Measurements from ENCODE around the gene KRTAP10-4. TPM values are rescaled to one million over a fixed set of nuclear protein-coding genes. Genes with fewer than 3 reads are reported as not detected.
"Not testable (repeated sequence)": the region's sequence is repeated elsewhere in the genome, so short reads cannot be mapped to it uniquely, and the experiment has no call there.

Gene KRTAP10-4
- polyA plus RNA-seq, 1 of the 3 experiments (the other 2 are of a cell fraction), result not detected

- TF ChIP-seq REST (IDR thresholded peaks at IDR 0.05; ENCODE audit: low read depth, low read length) (no peak), TCF12 (IDR thresholded peaks at IDR 0.05) (no peak), FOXM1 (IDR thresholded peaks at IDR 0.05; ENCODE audit: low read depth) (no peak)
Observed at GRCh38 chr21:44609193-44609592, 35.7 kb downstream of the KRTAP10-4 start (continued).

GRCh38 chr21:44610157-44610843 is 36.8 kb downstream of the KRTAP10-4 start:
- H3K9ac ChIP-seq; CTCF ChIA-PET; H3K9me3 ChIP-seq; H3K4me3 ChIP-seq (ENCODE audit: low read depth in 2 of 2, low read length in 1 of 2); H2AFZ ChIP-seq (ENCODE audit: low read depth); H4K20me1 ChIP-seq (ENCODE audit: insufficient read depth); H3K27ac ChIP-seq (ENCODE audit: low read depth in 2 of 2, low read length in 1 of 2); H3K4me2 ChIP-seq; DNase-seq; H3F3A ChIP-seq (replicated peaks; ENCODE audit: insufficient read depth); POLR2A ChIA-PET; H3K79me2 ChIP-seq (ENCODE audit: insufficient read depth); H3K36me3 ChIP-seq (replicated peaks in 1 of 2; ENCODE audit: control insufficient read depth in 1 of 2, insufficient read depth in 2 of 2, low read length in 1 of 2); H3K4me1 ChIP-seq (ENCODE audit: control insufficient read depth in 1 of 2, insufficient read depth in 2 of 2, low read depth in 1 of 2, low read length in 1 of 2); H3K9me2 ChIP-seq: not testable (repeated sequence)
- WGBS (ENCODE audit: low lambda C conversion rate), result 34% methylated on average over 6 of the region's 7 CpGs
- H3K27me3 ChIP-seq (ENCODE audit: insufficient read depth), result peaks cover 29% of the 10 kb centered on the region

- peaks cover 42% of the 10 kb centered on the region for H3K27me3 ChIP-seq (ENCODE audit: insufficient read depth)
- H3K4me3 ChIP-seq (ENCODE audit: low read depth in 2 of 2, low read length in 1 of 2), result no peak overlapping the region
- no peaks in the 10 kb centered on the region for H3K79me2 ChIP-seq (ENCODE audit: insufficient read depth)
- H2AFZ ChIP-seq (ENCODE audit: low read depth), result no peak overlapping the region
- no peak for TF ChIP-seq JUND (IDR thresholded peaks at IDR 0.05)
- no peak for TF ChIP-seq NRF1 (IDR thresholded peaks at IDR 0.05; ENCODE audit: low read depth, low read length)
- no peak for TF ChIP-seq USF2 (IDR thresholded peaks at IDR 0.05; ENCODE audit: borderline replicate concordance, low read depth, low read length)
- H3K27ac ChIP-seq (ENCODE audit: low read depth in 2 of 2, low read length in 1 of 2), result no peak overlapping the region
- no peaks in the 10 kb centered on the region for H3K9me3 ChIP-seq
- H3K9ac ChIP-seq, result no peak overlapping the region
- CTCF ChIA-PET, result interaction anchor here (1.0 kb wide), 1 partner anchor 9 kb away, joined by 3 read pairs; no protein-coding TSS in a partner anchor
- no peaks in the 10 kb centered on the region for H3K9me2 ChIP-seq
- H4K20me1 ChIP-seq (ENCODE audit: insufficient read depth), result no peaks in the 10 kb centered on the region
- no peaks in the 10 kb centered on the region for H3K4me1 ChIP-seq (ENCODE audit: control insufficient read depth in 1 of 2, insufficient read depth in 2 of 2, low read depth in 1 of 2, low read length in 1 of 2)
- POLR2A ChIA-PET, result no interaction called here
- no peak overlapping the region for H3K4me2 ChIP-seq
- DNase-seq, result no peak
- 9% methylated on average over 4 of the region's 4 CpGs for WGBS (ENCODE audit: low lambda C conversion rate)
- no peaks in the 10 kb centered on the region for H3K36me3 ChIP-seq (replicated peaks in 1 of 2; ENCODE audit: control insufficient read depth in 1 of 2, insufficient read depth in 2 of 2, low read length in 1 of 2)
- H3F3A ChIP-seq (replicated peaks; ENCODE audit: insufficient read depth), result no peaks in the 10 kb centered on the region
Observed at GRCh38 chr21:44611551-44611950, 38.0 kb downstream of the KRTAP10-4 start.
